NOMO-1 treated with dmso at 0.1 percent for 144 hours (cell line): ENCODE measurements around the gene BACE2.
"Not testable (repeated sequence)": the region's sequence is repeated elsewhere in the genome, so short reads cannot be mapped to it uniquely, and the experiment has no call there.

Experiments used
- DNase-seq: peaks from one replicate; lab custom pipeline; 2025; ENCODE audit not compliant: unreplicated experiment; lab: John Stamatoyannopoulos, UW

Gene BACE2

DNA sequence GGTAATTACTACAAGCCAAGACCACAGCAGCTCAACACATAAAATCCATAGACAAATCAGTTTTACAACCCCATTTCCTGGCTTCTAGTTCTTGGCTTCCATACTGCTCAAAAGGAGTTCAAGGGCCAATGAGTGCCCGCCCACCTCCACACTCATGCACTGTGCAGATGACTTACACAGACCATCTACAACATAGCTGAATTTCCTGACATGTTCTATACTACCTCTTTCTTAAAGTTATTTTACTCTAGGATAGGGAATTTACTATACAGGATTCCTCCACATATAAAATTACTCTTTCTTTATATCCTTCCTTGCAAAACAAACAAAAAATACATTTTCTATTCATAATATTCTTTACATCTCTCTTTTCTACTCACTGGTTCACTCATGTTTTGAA is 14.6 kb downstream of the BACE2 start:
- DNase-seq = no peak

DNA sequence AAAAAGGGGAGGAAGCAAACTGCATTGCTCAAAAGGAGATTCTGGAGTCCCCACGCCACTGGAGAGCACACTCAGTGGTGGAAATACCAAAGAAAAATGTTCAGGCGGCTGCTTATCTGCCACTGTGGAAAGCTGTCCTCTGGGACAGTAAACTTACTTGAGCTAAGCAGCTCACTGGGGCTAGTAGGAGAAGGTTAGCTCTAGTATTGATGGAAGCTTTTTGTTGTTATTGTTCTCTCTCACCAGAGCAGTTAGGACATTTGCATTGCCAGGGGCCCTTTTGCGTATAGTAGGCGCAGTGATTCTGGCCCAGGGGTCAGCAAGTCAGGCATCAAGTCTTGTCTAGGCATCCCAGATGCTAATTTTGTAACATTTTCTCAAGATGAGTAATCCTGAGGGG is 15.6 kb downstream of the BACE2 start:
- DNase-seq = no peak

DNA sequence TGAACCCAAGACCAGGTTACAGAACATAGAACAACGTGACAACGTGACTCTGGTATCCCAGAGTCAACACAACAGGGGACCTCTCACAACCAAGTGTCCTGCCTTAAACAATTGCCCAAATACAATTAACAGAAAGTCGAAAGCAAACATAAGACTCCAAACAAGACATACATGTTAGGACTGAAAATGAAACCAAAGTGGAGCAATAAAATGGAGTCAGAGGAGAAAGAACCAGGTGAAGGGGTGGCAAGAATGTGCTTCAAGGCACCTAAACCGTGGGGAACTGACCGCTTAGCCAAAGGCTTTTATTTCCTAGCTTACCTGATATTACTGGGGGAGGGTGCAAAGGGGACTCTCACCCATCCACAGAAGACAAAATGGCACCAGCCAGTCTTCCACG is 17.8 kb downstream of the BACE2 start:
- DNase-seq = no peak

DNA sequence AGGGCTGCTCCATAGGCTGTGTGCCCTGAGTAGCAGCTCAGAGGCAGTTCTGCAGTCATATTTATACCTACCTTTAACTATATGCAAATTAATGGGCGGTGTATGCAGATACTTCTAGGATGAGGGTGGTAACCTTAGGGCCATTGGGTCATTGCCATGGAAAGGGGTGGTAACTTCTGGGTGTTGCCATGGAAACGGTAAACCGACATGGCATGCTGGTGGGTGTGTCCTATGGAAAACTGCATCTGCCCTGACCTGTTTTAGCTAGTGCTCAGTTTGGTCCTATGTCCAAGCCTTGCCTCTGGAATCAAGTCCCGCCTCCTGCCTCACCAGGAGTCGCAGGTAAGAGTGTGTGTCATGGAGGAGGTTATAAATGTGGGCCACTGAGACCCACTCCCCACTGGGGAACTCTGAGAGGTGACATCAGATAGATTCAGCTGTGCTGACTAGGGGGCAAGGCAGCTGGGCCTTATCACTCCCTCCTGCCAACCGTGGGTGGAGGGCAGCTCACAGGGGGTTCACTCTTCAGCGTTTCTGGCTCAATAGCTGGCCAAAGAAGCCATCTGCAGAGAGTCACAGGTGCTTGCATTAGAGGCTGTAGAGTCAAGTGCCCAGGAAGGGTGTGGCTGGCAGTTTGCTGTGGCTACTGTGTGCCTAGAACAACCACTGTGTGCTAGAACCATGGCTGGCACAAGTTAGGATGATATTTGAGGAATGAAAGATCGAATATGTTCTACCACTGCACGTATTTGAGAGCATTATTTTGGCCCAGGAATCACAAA is 19.0 kb downstream of the BACE2 start:
- no peak for DNase-seq

DNA sequence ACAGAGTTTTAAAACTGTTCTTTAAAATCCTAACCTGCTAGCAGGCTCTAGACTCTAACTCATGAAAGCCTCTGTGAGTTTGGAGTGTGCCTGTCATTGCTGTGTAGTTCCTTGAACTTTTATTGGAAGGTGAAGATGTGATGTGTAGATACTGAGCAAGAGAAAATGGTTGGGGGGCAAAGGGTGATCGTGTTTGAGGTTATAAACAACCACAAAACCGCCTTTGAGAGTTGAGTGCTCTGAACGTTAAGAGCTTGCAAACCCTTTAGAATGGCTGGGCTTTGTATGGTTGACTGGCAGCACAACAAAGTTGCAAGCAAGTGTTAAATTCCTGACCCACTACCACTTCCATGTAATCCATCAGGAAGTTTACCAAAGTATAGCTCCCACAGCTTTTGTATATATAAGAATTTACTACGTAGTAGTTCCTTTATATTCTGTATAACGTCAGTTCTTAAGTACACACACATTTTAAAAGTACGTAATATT is 19.6 kb downstream of the BACE2 start:
- DNase-seq = no peak

DNA sequence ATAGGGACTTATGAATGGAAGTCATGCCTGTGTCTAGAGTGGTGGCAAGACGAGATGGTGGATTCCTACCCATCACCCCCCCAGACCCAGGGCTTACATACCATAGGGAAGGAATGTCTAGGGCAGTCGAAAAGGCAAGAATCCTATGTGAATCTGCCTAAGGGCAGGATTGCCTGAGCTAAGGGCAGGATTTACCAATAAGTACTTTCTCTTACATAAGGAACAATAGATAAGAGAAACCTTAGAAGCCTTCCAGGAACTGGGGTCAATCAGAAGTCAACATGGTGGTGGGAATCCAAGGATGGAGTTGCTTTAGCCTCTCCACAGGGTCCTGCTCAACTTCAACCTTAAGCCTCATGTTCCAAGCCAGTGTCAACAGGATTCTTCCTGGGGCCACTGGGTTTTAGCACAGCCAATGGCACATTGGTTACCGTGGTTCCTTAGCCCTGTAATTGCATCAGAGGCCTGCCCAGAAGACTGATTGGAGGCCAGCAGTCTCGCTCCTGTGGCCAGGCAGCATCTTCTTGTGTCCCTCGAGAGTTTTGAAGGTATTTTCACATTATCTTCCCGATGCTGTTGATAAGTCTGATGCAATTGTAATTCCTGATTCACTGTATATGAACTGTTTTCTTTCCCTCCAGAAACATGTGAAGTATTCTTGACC is 20.7 kb downstream of the BACE2 start:
- no peak for DNase-seq

DNA sequence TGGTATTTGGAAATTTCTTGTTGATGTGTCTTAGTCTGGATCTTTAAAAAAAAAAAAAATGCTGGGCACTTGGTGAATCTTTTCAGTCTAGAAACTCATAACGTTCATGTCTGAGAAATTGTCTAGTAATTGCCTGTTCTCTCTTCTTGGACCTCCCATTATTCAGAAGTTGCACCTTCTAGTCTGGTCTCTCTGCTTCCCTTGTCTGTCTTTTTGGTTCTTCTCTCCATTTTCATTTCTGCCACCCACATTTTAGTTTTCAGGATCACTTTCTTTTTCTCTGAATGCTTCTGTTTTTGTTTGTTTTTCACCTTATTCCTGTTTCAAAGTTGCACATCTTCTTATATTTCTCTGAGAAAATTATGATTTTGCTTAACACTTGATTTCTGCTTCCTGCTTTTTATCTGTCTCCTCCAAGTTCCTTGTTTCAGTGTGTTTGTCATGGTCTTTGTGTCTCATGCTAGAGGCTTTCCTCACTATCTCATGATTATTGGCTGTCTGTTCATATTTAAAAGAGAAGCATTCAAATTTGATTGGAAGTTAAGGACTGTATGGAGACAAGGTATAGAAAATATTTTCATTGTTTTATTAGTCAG is 21.3 kb downstream of the BACE2 start:
- no peak for DNase-seq

DNA sequence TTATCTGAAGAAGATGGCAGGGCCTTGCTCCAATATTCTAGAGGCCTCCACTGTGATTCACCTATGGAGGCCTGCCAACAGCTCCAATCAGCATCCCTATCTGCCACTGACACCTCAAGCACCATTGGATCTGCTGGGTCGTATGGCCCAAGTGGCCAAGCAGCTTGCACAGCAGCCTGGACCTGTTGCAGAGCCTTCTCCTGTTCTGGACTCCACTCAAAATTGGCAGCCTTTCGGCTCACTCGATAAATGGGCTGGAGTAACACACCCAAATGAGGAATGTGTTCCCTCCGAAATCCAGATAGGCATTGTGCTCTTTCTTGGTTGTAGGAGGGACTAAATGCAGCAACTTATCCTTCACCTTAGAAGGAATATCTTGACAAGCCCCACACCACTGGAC is 24.6 kb downstream of the BACE2 start:
- not testable (repeated sequence) for DNase-seq

DNA sequence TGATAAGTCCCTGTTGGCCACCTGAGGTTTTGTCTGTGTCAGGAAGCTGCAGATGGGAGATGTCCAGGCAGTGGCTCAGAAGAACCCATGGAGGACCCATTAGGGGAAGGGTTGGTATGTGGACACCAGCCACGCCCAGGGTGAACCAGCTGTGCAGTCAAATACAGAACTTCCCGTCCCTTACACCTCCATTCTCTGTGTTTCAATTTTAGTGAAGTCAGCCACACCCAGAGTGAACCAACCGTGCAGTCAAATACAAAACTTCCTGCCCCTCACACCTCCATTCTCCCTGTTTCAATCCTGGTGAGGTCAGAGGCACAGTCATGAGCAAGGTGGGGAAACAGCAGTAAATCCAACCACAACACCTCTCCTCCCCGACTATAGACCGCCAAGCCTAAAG is 27.4 kb downstream of the BACE2 start:
- no peak for DNase-seq

DNA sequence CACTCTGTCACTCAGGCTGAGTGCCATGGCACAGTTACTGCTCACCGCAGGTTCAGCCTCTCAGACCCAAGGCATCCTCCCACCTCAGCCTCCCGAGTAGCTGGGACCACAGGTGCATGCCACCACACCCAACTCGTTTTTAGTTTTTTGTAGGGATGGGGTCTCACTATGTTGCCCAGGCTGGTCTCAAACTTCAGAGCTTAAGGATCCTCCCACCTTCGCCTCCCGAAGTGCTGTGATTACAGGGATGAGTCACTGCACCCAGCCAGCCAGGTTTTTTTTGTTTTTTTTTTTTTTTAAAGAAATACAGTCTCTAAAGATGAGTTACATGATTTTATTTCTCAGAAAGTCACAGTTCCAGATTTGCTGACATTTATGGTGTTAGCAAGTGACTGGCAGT is 29.0 kb downstream of the BACE2 start:
- no peak for DNase-seq

DNA sequence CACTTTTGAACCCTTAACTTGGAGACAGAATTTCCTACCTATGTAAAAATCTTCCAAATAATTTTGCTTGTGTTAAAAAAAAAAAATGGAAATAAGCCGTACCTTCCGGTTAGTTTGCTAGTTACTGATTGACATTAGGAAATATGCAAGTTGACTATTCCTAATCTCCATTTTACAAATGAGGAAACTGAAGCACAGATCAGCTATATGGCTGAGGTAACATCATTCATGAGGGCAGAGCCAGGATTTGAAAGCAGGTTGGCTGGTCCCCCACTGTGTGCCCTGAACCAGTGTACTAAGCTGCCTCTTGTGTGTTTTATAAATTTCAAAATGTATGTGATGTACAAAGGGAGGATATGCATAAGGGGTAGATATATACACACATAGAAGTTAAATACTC is 29.6 kb downstream of the BACE2 start:
- no peak for DNase-seq

DNA sequence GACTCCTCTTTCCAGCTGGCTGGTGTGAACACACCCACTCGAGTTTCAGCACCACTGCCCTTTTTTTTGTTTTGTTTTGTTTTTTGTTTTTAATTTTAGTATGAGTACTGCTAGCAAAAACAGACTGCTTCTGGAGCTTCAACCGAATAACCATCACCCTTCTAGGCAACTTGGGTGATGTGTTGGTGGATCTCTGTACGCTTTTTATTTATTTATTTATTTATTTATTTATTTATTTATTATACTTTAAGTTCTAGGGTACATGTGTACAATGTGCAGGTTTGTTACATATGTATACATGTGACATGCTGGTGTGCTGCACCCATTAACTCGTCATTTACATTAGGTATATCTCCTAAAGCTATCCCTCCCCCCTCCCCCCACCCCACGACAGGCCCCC is 30.7 kb downstream of the BACE2 start:
- not testable (repeated sequence) for DNase-seq

DNA sequence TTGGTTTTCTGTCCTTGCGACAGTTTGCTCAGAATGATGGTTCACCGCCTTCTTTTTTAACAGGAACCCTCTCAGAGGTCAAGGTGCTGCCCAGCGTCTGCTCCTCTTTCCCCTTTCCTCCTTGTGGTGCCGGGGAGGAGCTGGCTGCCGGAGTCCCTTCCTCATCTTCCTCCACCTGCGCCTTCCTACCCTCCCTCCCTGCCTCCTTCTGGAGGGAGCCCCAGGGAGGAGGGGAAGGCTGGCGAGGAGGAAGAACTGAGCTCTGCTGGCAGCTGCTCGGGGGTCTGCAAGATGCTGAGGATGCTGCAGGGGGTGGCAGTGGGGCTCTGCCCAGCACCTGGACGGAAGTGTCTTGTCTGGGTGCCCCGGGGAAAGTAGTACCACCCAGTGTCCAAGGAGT is 31.2 kb downstream of the BACE2 start:
- DNase-seq = no peak

DNA sequence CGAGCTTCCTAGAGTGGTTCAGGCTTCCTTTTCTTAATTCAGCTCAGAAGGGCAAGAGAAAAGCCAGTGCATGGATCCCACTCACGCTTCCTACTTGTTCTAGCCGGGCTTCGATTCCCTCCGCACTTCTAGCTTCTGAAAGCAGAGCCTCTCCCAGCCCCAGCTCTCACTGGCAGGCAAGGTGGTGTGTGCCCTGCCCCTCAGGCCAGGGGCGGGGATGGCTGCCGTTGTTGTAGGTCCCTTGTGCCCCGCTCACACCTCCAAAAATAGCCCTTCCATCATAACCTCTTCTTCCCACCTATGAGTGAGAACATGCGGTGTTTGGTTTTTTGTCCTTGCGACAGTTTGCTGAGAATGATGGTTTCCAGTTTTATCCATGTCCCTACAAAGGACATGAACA is 31.6 kb downstream of the BACE2 start:
- DNase-seq = no peak

DNA sequence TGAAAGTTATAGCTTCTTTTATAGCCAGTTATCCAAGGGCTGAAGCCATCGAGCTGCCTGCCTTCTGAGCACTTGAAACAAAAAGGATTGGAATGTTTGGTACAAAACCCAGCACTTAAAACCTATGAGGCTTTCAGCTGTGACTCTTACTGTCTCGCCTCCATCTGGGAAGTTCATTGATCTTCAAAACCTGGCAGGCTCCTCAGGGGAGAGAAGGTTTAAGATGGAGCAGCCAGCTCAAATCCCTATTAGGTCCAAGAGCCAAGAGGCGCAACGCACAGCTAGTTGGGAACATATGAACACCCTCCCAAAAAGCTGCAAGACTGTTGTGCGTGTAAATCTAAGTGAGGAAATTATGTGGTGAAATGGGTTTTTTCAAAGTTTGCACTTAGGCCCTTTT is 33.4 kb downstream of the BACE2 start:
- no peak for DNase-seq

DNA sequence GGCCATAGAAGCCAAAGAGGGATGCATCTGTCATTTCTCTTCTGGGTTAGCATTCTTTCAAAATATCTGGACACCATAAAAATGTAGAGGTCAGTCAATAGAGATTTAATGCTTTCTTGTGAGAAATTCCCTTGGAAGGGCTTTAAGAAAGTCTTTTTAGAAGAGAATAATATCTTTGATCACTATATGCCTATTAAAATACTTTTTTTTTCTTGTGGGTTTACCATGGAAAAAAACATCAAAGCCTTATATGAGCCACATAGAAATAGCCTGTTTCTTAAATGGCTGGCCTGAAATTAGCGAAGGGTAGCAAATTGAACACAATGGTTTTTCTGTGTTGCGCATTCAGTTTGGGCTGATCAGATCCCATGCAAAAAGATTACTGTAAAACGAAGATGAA is 36.8 kb downstream of the BACE2 start:
- DNase-seq = no peak

DNA sequence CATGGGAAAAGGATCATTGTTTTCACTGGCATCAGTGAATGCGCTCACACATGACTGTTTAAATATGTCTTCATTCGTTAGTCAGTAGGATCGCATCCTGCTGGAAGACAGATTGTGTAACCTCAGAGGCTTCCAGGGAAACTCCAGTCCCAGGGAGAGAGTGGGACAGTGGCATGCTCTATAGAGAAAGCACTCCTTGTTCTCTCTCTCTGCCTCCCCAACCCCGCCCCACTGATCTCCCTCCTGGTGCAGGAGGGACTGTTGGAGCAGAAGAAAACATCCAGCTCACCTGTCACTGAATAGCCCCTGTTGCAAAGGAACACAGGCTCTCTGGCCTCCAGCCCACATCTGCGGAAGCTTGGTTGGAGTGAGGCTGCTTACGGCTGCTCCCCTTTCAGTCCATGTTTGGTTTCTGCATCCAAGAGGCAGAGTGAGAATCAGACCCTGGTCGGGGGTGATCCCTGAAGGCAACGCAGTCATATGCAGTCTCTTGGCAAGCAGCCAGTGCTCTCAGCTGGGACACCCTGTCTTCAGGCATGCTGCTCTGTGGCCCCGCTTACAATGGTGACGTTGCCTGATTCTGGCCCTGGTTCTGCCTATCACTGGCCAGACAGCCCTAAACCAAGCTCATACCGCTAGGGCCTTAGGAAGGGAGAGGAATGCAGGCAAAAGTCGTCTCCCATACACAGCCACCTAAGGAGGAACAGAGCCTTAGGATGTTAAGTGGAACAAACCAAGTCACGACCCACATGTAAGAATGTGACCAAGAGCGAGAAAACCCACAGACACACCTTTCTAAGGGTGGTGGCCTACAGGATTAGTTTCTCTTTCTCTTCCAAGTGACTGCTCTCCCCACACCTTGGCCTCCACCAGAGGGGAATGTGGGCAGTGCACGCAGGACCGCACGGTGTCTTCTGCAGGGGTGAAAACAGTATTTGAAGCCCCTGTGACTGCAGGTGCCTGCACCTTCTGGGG is 39.7 kb downstream of the BACE2 start:
- DNase-seq = no peak

DNA sequence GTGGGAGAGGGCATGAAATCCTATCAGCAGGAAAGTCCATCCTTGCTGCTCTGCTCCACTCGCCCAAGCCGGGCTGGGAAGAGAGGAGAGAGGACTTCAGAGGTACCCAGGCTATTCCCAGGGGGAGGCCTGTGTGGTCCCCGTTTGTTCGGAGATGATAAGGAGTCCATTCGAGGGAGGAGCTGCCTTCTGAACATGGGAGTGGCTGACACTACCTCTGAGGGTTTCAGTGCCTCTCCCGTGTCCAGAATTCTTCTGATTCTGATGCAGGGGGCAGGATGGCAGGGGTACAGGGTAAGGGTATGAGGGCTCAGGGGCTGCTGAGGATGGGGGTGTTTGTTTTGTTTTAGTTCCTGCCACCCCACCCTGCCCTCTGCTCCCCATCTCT is 40.4 kb downstream of the BACE2 start:
- no peak for DNase-seq

DNA sequence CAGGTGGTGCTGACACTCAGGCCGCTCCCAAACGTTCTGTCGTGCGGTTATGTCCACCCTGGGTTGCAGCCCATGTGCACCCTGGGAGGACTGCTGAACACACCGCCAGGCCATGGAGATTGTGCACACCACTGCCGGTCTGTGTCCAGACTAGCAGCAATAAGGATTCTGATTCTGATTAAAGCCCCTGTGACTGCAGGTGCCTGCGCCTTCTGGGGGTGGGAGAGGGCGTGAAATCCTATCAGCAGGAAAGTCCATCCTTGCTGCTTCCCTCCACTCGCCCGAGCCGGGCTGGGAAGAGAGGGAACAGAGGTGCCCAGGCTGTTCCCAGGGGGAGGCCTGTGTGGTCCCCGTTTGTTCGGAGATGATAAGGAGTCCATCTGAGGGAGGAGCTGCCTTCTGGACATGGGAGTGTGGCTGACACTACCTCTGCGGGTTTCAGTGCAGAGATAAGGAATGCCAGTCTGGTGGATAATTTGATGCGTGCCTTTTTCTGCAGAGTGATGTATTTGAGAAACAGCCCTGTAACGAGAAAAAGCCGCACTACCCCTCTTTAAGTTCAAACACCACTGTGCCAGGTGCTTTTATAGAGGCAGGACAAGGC is 41.2 kb downstream of the BACE2 start:
- DNase-seq = no peak

DNA sequence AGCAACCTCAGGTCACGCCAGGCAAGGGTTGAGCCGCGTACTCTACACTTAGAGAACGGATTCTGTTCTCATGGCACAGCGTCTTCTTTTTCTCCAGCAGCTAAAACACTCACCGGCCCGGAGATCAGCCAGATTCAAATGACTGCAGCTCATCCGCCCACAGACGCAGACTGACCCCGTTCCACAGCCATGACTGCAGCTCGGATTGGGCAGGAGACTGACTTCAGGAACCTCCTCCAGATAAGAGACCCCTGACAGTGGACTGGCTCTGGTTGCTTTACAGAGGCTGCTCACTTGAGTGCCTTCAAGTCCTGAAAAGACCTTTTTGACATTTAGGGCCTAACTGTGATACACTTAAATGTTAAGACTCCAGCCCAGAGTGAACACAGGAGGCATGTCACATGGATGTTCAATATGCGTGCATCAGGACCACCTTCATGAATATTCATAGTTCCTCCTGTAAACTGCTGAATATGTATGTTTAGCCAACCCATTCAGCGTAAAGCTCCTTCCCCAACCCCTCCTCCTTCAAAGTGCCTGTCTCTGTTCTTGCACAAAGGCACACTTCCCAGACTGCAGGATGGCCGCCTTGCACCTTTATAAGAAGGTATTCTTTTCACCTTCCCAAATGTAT is 42.6 kb downstream of the BACE2 start:
- DNase-seq = no peak
